Skeletal muscle tissue (tissue), 4 donors: Measurements from ENCODE around the gene SELENON. TPM values are rescaled to one million over a fixed set of nuclear protein-coding genes. Genes with fewer than 3 reads are reported as not detected.

Experiments used
- H3K27ac ChIP-seq: one replicate; pipeline ENCODE4 v1.7.0; 2013; ENCODE audit warnings: mild to moderate bottlenecking, low read depth, low read length, inconsistent platforms
- H3K27me3 ChIP-seq, 3 donors: one replicate each; pipeline ENCODE4 v1.7.0; 2013; ENCODE audit warnings: low read length in 3 of 3; ENCODE audit not compliant: control insufficient read depth in 3 of 3, insufficient read depth in 3 of 3
- H3K36me3 ChIP-seq, 3 donors: one replicate each; pipeline ENCODE4 v1.7.0; 2013; ENCODE audit warnings: low read length in 3 of 3; ENCODE audit not compliant: control insufficient read depth in 3 of 3, insufficient read depth in 3 of 3
- H3K4me1 ChIP-seq, 3 donors: one replicate each; pipeline ENCODE4 v1.7.0; 2013; ENCODE audit warnings: low read length in 3 of 3, mild to moderate bottlenecking in 3 of 3; ENCODE audit not compliant: control insufficient read depth in 3 of 3, insufficient read depth in 3 of 3
- H3K4me3 ChIP-seq, 3 donors: one replicate each; pipeline ENCODE4 v1.7.0; 2013; ENCODE audit warnings: low read length in 3 of 3
- H3K9ac ChIP-seq, 3 donors: one replicate each; pipeline ENCODE4 v1.7.0; 2013; ENCODE audit warnings: low read length in 3 of 3, mild to moderate bottlenecking in 3 of 3, moderate library complexity in 2 of 3, low read depth in 1 of 3
- H3K9me3 ChIP-seq, 3 donors: one replicate each; pipeline ENCODE4 v1.7.0; 2013; ENCODE audit warnings: low read length in 3 of 3; ENCODE audit not compliant: control insufficient read depth in 3 of 3
- total RNA-seq: library from RNA; depleted of rRNA; stranded (reverse); fragments of >200 nt; gene quantifications from one replicate; pipeline ENCODE4 v1.2.3, GENCODE V29; 2014
- donor health status: Osteomylitis.

Gene SELENON
- total RNA-seq, 1 donor from 2014 or later: 9.9 TPM

DNA sequence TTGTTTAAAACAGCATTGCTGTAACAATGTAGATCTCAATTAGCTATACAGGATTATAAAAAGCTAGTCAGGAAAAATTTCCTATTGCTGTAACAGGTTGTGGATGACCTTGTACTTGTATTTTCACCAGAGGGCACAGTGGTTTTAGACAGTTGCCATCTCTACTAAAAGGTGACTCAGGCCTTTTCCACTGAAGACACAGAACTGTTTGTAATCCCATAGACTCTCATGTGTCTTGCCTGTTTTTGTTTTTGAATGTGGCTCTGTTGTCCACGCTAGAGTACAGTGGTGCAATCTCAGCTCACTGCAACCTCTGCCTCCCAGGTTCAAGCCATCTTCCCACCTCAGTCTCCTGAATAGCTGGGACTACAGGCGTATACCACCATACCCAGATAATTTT is 25.6 kb downstream of the SELENON start:
- Histone ChIP-seq H3K4me1 (peaks cover 28 to 32% (median 30%) of the 10 kb centered on the region in 3 donors), H3K36me3 (peaks cover 42 to 53% (median 46%) of the 10 kb centered on the region in 3 donors), H3K27me3 (no peaks in the 10 kb centered on the region), H3K27ac (peak overlapping the region; percentile 39), H3K9me3 (no peaks in the 10 kb centered on the region), H3K4me3 (no peak overlapping the region), H3K9ac (no peak overlapping the region)

DNA sequence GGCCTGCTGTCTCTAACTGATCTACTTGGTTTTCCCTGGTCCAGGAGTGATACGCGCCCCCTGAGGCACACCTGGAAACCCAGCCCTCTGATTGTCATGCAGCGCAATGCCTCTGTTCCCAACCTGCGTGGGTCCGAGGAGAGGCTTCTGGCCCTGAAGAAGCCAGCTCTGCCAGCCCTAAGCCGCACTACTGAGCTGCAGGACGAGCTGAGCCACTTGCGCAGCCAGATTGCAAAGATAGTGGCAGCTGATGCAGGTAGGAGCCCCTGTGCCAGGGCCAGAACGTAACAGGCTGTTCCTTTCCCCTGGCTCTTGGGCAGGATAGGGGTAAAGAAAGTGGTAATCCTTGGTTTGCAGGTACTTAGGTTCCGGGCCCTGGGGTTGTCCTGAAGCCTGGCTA is 26.6 kb downstream of the SELENON start:
- Histone ChIP-seq H3K27me3 (no peaks in the 10 kb centered on the region), H3K27ac (no peak overlapping the region), H3K9ac (no peak overlapping the region), H3K4me1 (peaks cover 19 to 23% (median 20%) of the 10 kb centered on the region in 3 donors), H3K36me3 (peaks cover 51 to 63% (median 56%) of the 10 kb centered on the region in 3 donors), H3K4me3 (no peak overlapping the region), H3K9me3 (no peaks in the 10 kb centered on the region)

DNA sequence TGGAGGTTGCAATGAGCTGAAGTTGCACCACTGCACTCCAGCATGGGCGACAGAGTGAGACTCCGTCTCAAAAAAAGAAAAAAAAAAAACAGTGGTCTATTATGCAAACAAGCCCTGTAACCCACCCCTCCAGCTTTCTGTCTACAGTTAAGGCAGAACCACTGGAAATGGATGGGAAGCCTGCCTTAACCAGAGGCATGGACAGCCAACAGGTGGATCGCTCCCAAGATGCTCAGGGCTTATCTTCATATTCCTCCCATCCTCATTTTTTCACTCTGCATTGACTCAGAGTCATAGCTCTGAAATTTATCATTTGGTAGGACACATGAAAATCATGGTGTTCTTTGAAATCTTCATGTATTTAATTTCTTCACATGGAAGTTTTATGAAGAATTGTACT is 28.5 kb downstream of the SELENON start:
- no peak overlapping the region for H3K4me3 ChIP-seq
- H3K27me3 ChIP-seq: no peaks in the 10 kb centered on the region
- no peak overlapping the region for H3K27ac ChIP-seq
- H3K9me3 ChIP-seq: no peaks in the 10 kb centered on the region
- peaks cover 64 to 82% (median 70%) of the 10 kb centered on the region in 3 donors for H3K36me3 ChIP-seq
- H3K4me1 ChIP-seq: peaks cover under 1 to 8% (median 6%) of the 10 kb centered on the region in 3 donors
- H3K9ac ChIP-seq: no peak overlapping the region

GRCh38 chr1:25829046-25829445 is 29.1 kb downstream of the SELENON start:
- peaks cover 0 to 5% (median 4%) of the 10 kb centered on the region in 3 donors for H3K4me1 ChIP-seq
- no peak overlapping the region for H3K27ac ChIP-seq
- H3K9me3 ChIP-seq: no peaks in the 10 kb centered on the region
- no peak overlapping the region for H3K4me3 ChIP-seq
- peaks cover 64 to 85% (median 75%) of the 10 kb centered on the region in 3 donors for H3K36me3 ChIP-seq
- H3K9ac ChIP-seq: no peak overlapping the region
- H3K27me3 ChIP-seq: no peaks in the 10 kb centered on the region

DNA sequence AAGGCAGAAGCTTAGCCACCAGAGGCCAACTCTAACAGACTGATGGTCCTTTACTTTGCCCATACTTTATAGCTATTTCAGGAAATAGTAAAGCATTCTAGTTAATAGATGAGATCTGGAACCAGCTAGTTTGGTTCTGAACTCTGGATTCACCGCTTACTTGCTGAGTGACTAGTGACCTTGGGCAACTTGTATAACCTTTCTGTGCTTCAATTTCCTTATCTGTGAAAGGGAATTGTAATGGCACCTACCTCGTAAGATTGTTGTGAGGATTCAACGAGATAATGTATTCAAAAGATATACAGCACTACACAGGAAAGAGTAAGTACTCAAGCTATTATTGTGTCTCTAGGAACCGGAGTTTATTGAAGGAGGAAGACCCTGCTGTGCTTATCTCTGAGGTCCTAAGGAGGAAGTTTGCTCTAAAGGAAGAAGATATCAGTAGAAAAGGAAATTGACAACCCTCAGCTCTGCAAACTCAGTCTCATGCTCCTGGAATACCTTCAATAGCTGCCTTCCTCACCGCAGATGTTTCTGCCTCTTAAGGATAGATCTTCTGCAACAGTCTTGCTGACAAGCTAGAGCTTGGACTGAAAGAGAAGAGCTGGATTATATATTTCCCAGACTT is 31.7 kb downstream of the SELENON start:
- Histone ChIP-seq H3K9ac (no peak overlapping the region), H3K36me3 (peaks cover 59 to 76% (median 72%) of the 10 kb centered on the region in 3 donors), H3K4me1 (no peaks in the 10 kb centered on the region), H3K4me3 (no peak overlapping the region), H3K27ac (no peak overlapping the region), H3K27me3 (no peaks in the 10 kb centered on the region), H3K9me3 (no peaks in the 10 kb centered on the region)

GRCh38 chr1:25832336-25833037 is 32.5 kb downstream of the SELENON start:
- no peaks in the 10 kb centered on the region for H3K27me3 ChIP-seq
- H3K4me3 ChIP-seq: no peak overlapping the region
- no peak overlapping the region for H3K9ac ChIP-seq
- no peaks in the 10 kb centered on the region for H3K9me3 ChIP-seq
- H3K36me3 ChIP-seq: peaks cover 57 to 69% (median 67%) of the 10 kb centered on the region in 3 donors
- H3K27ac ChIP-seq: no peak overlapping the region
- H3K4me1 ChIP-seq: no peaks in the 10 kb centered on the region

DNA sequence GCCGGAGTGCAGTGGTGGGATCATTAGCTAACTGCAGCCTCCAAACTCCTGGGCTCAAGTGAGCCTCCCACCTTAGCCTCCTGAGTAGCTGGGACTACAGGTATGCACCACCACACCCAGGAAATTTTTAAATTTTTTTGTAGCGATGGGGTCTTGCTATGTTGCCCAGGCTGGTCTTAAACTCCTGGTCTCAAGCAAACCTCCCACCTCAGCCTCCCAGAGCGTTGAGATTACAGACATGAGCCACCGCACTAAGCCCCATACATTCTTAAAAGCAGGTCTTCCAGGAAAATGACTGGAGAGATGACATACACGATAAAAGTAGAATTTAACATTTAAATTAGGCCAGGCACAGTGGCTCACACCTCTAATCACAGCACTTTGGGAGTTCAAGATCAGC is 33.2 kb downstream of the SELENON start:
- peaks cover 52 to 63% (median 61%) of the 10 kb centered on the region in 3 donors for H3K36me3 ChIP-seq
- H3K9me3 ChIP-seq: no peaks in the 10 kb centered on the region
- H3K27ac ChIP-seq: no peak overlapping the region
- H3K9ac ChIP-seq: no peak overlapping the region
- H3K4me1 ChIP-seq: no peaks in the 10 kb centered on the region
- H3K27me3 ChIP-seq: no peaks in the 10 kb centered on the region
- H3K4me3 ChIP-seq: no peak overlapping the region

DNA sequence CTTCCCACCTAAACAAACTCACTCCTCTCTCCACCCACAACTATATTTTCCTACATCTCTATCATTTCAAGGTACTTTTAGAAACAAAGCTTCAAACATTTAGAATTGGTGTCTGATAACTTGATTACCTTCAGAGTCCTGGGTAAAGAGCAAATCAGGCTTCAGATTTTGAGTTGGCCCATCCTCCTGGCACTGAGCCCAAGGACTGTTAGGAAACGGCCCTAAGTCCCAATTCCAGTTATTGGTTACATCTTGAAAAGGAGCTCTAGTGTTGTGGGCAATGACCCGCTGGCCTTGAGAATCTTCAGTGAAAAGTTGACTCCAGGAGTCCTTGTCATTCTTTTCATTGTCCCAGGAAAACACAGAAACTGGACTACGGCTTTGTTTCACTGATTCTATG is 34.9 kb downstream of the SELENON start:
- Histone ChIP-seq H3K4me1 (no peaks in the 10 kb centered on the region), H3K27me3 (no peaks in the 10 kb centered on the region), H3K36me3 (peaks cover 34 to 49% (median 44%) of the 10 kb centered on the region in 3 donors)

DNA sequence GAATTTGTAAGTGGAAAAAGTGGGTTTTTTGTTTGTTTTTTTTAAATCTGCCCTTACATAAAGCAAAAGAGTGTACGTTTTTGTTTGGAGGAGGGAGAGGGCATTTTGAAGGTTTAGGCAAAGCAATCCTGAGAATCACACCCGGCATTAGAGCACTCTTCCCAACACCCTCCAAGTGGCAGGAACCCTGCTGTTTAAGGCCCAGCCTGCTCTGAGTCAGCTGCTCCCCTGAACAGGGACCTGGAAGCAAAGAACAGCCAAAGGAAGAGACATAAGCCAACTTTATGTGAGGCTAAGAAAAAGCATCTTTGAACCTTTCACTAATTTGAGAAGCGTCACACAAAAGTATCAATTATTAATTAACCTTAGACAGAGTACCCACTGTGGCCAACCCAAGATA is 36.7 kb downstream of the SELENON start:
- H3K4me3 ChIP-seq: no peak overlapping the region
- H3K27me3 ChIP-seq: no peaks in the 10 kb centered on the region
- H3K9me3 ChIP-seq: no peaks in the 10 kb centered on the region

More for the DNA sequence above, 34.9 kb downstream of the SELENON start:
- Histone ChIP-seq H3K4me3 (no peak overlapping the region), H3K9ac (no peak overlapping the region), H3K27ac (no peak overlapping the region), H3K9me3 (no peaks in the 10 kb centered on the region)

GRCh38 chr1:25837262-25837875 is 37.4 kb downstream of the SELENON start:
- Histone ChIP-seq H3K27ac (no peak overlapping the region), H3K4me1 (peaks cover 0 to 2% (median 0%) of the 10 kb centered on the region in 3 donors), H3K9me3 (no peaks in the 10 kb centered on the region), H3K9ac (no peak overlapping the region), H3K4me3 (no peak overlapping the region), H3K36me3 (peaks cover 11 to 24% (median 20%) of the 10 kb centered on the region in 3 donors), H3K27me3 (no peaks in the 10 kb centered on the region)

More for the DNA sequence above, 36.7 kb downstream of the SELENON start:
- no peak overlapping the region for H3K27ac ChIP-seq
- no peak overlapping the region for H3K9ac ChIP-seq
- H3K4me1 ChIP-seq: no peaks in the 10 kb centered on the region
- H3K36me3 ChIP-seq: peaks cover 17 to 31% (median 26%) of the 10 kb centered on the region in 3 donors
